Spinal cord (tissue), 10 donors: ENCODE data around the gene NAV2. TPM values are rescaled to one million over a fixed set of nuclear protein-coding genes. Genes with fewer than 3 reads are reported as not detected.

Experiments
- DNase-seq, 6 donors: peaks; one replicate each; pipeline versions ENCODE4 v3.0.0 to v3.0.0-alpha.2; 2013 to 2015; ENCODE audit warnings: low spot score in 6 of 6, low read depth in 4 of 6
- H3K27ac ChIP-seq: one replicate; pipeline ENCODE4 v1.5.1; 2013; ENCODE audit warnings: low read depth, low read length, control low read depth
- H3K27me3 ChIP-seq: one replicate; pipeline ENCODE4 v1.6.1; 2013; ENCODE audit warnings: low read length; ENCODE audit not compliant: control insufficient read depth, insufficient read depth
- H3K36me3 ChIP-seq: one replicate; pipeline ENCODE4 v1.6.1; 2013; ENCODE audit warnings: low read length; ENCODE audit not compliant: control insufficient read depth, insufficient read depth
- H3K4me1 ChIP-seq: one replicate; pipeline ENCODE4 v1.6.1; 2013; ENCODE audit warnings: low read length; ENCODE audit not compliant: control insufficient read depth, insufficient read depth
- H3K4me3 ChIP-seq: one replicate; pipeline ENCODE4 v1.5.1; 2013; ENCODE audit warnings: low read depth, low read length, control low read depth
- H3K9me3 ChIP-seq: one replicate; pipeline ENCODE4 v1.6.1; 2013; ENCODE audit warnings: low read length; ENCODE audit not compliant: control insufficient read depth, insufficient read depth
- WGBS: methylation state at CpG from one replicate; pipeline ENCODE4 v1.1.5; 2013; ENCODE audit warnings: missing lambda C conversion rate; ENCODE audit not compliant: insufficient coverage; 5-methylcytosine and 5-hydroxymethylcytosine counted together
- polyA plus RNA-seq, 2 donors: library from polyadenylated mRNA; unstranded; fragments of 120-200 nt; gene quantifications; one replicate each; pipeline ENCODE4 v1.2.1, GENCODE V29; 2013; ENCODE audit not compliant: insufficient read length in 2 of 2
- total RNA-seq, 2 donors: library from RNA; depleted of rRNA in 1 of 2; stranded (reverse); fragments of 120-200 nt in 1 of 2; fragments of >200 nt in 1 of 2; gene quantifications; one replicate each; pipeline versions ENCODE4 v1.2.3 to v1.2.4, GENCODE V29; 2013 to 2014
- donor health status: healthy.

The NAV2 gene
- total and polyA plus RNA-seq, 4 donors, result 23.4 to 50.1 (median 30.4) TPM

DNA sequence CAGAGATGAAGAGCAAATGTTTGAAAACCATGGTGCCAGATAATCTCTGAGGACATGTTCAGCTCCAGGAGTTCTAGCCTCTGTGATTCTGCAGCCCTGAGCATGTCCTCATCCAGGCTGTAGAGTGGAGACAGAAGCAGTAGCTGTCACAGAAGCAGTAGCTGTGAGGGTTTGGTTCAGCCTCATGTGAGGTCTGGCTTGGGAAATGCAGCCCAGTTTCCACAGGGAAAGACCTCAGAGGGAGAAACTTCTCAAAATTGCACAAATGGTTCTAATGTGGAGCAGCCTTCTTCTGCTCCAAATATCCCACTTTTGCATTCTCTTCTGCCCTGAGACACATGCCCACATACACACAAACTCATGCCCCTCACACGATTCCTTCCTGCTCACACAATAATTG is 399.2 kb downstream of the NAV2 start:
- H3K36me3 ChIP-seq, result peaks cover 51% of the 10 kb centered on the region
- no peak overlapping the region for H3K27ac ChIP-seq
- no peaks in the 10 kb centered on the region for H3K27me3 ChIP-seq
- peaks cover 8% of the 10 kb centered on the region for H3K4me1 ChIP-seq
- no peak for DNase-seq
- H3K4me3 ChIP-seq, result no peak overlapping the region
- WGBS, result 80% methylated on average over 1 of the region's 1 CpG
- H3K9me3 ChIP-seq, result no peaks in the 10 kb centered on the region

DNA sequence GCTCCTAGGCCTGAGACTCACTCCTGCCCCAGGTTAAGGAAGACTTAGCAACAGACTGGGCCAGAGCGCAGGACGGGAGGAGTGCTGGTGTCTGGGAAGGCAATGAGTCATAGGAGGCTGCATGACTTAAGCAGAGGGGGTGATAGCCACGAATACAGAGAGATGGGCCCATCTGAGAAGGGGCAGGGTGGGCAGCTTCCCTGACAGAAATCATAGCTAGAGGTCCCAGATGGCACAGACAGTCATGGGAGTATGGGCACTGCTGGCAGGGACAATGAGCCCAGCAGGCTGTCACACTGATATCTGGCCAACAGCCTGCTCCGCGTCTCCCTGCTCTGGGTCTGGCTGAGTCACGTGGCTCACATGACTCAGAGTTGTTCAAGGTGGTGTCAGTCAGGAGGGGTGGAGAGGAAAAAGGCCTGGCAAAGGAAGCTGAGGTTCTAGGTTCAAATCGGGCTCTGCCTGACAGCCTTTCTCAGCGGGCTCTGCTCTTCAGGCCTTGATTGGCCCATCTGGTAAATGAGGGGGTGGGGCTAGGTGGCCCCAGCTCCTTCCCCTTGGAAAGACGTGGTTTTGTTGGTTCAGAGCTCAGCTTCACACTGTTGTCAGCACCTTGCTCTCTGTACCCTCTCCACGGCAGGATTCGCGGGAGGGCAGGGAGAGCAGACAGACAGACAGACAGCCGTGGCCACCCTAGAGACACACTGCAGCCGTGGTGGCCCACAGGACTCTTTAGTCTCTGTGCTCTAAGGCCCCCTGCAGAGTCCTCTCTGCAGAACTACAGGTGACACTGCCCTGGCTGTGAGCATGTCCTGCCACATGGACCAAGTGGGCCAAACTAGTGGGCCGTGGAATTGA is 399.9 kb downstream of the NAV2 start:
- 74% methylated on average over 14 of the region's 15 CpGs for WGBS
- Histone ChIP-seq H3K9me3 (no peaks in the 10 kb centered on the region), H3K27ac (peak overlapping the region; percentile 25), H3K27me3 (no peaks in the 10 kb centered on the region), H3K36me3 (peaks cover 50% of the 10 kb centered on the region), H3K4me1 (peaks cover 8% of the 10 kb centered on the region), H3K4me3 (no peak overlapping the region)
- DNase-seq, result peak in 1 of 6 donors; percentile 74

- Histone ChIP-seq H3K9me3 (no peaks in the 10 kb centered on the region), H3K4me1 (peaks cover 8% of the 10 kb centered on the region), H3K4me3 (no peak overlapping the region), H3K27me3 (no peaks in the 10 kb centered on the region), H3K27ac (no peak overlapping the region), H3K36me3 (peaks cover 49% of the 10 kb centered on the region)
- WGBS, result no CpG with 5 or more reads among the region's 5 CpGs
- DNase-seq, result no peak
Measured at GRCh38 chr11:20113149-20113438, 400.5 kb downstream of the NAV2 start.

GRCh38 chr11:20114588-20114987 is 402.0 kb downstream of the NAV2 start:
- no peak for DNase-seq
- no peaks in the 10 kb centered on the region for H3K27me3 ChIP-seq
- no peak overlapping the region for H3K27ac ChIP-seq
- peaks cover 8% of the 10 kb centered on the region for H3K4me1 ChIP-seq
- WGBS, result 81% methylated on average over 8 of the region's 10 CpGs
- H3K9me3 ChIP-seq, result no peaks in the 10 kb centered on the region
- H3K36me3 ChIP-seq, result peaks cover 60% of the 10 kb centered on the region
- no peak overlapping the region for H3K4me3 ChIP-seq

- Histone ChIP-seq H3K4me1 (peaks cover 8% of the 10 kb centered on the region), H3K4me3 (no peak overlapping the region), H3K27me3 (no peaks in the 10 kb centered on the region), H3K27ac (no peak overlapping the region), H3K9me3 (no peaks in the 10 kb centered on the region), H3K36me3 (peaks cover 47% of the 10 kb centered on the region)
- WGBS, result no CpG with 5 or more reads among the region's 1 CpG
- DNase-seq, result no peak
Measured at GRCh38 chr11:20116825-20117224, 404.2 kb downstream of the NAV2 start.

- H3K36me3 ChIP-seq, result peaks cover 42% of the 10 kb centered on the region
- H3K9me3 ChIP-seq, result no peaks in the 10 kb centered on the region
- no peaks in the 10 kb centered on the region for H3K27me3 ChIP-seq
- H3K4me3 ChIP-seq, result no peak overlapping the region
- WGBS, result 100% methylated on average over 4 of the region's 5 CpGs
- DNase-seq, result no peak
- no peak overlapping the region for H3K27ac ChIP-seq
- peaks cover 7% of the 10 kb centered on the region for H3K4me1 ChIP-seq
Measured at GRCh38 chr11:20117291-20117690, 404.7 kb downstream of the NAV2 start.

GRCh38 chr11:20118209-20118608 is 405.6 kb downstream of the NAV2 start:
- no peak overlapping the region for H3K27ac ChIP-seq

GRCh38 chr11:20119315-20119714 is 406.7 kb downstream of the NAV2 start:
- peaks cover 32% of the 10 kb centered on the region for H3K36me3 ChIP-seq
- 96% methylated on average over 7 of the region's 12 CpGs for WGBS
- DNase-seq, result no peak
- no peak overlapping the region for H3K4me3 ChIP-seq
- H3K9me3 ChIP-seq, result no peaks in the 10 kb centered on the region
- no peak overlapping the region for H3K27ac ChIP-seq
- no peaks in the 10 kb centered on the region for H3K27me3 ChIP-seq
- H3K4me1 ChIP-seq, result no peaks in the 10 kb centered on the region

More at GRCh38 chr11:20118209-20118608, 405.6 kb downstream of the NAV2 start:
- WGBS, result 96% methylated on average over 11 of the region's 15 CpGs
- Histone ChIP-seq H3K4me1 (no peaks in the 10 kb centered on the region), H3K9me3 (no peaks in the 10 kb centered on the region), H3K36me3 (peaks cover 35% of the 10 kb centered on the region), H3K27me3 (no peaks in the 10 kb centered on the region), H3K4me3 (no peak overlapping the region)
- DNase-seq, result no peak

- Histone ChIP-seq H3K36me3 (peaks cover 22% of the 10 kb centered on the region), H3K4me3 (no peak overlapping the region), H3K27ac (no peak overlapping the region), H3K4me1 (no peaks in the 10 kb centered on the region), H3K27me3 (no peaks in the 10 kb centered on the region), H3K9me3 (no peaks in the 10 kb centered on the region)
- DNase-seq, result no peak
- no CpG with 5 or more reads among the region's 7 CpGs for WGBS
Measured at GRCh38 chr11:20120134-20120925, 407.7 kb downstream of the NAV2 start.
